Panc1 (cell line): ENCODE measurements around the gene PDIK1L. TPM values are rescaled to one million over a fixed set of nuclear protein-coding genes. Genes with fewer than 3 reads are reported as not detected.
A peak's percentile ranks its signal among the peaks of the same experiment; 100 is the strongest.
"Not testable (repeated sequence)": the region's sequence is repeated elsewhere in the genome, so short reads cannot be mapped to it uniquely, and the experiment has no call there.

Experiments
- ATAC-seq: fragments of 200-7000 bp; cut with Tn5 transposase; 2 replicates; pipeline ENCODE4 v1.9.1; 2020; ENCODE audit warnings: mild to moderate bottlenecking, moderate library complexity
- BruUV-seq: library from RNA; stranded (reverse); fragments of 400-500 nt; replicated peaks from 2 replicates; lab custom pipeline; 2021; lab: Mats Ljungman, UMichigan
- CTCF ChIA-PET: fragments of 300-600 bp; sonication (Branson Sonifier 250); formaldehyde crosslinking; loops from one replicate; lab custom pipeline; 2022; ENCODE audit warnings: antibody characterized with exemption; lab: Charles Lee
- POLR2A ChIA-PET: fragments of 300-600 bp; sonication (Branson Sonifier 250); formaldehyde crosslinking; loops from one replicate; lab custom pipeline; 2022; ENCODE audit warnings: antibody characterized with exemption; lab: Charles Lee
- DNase-seq: peaks from one replicate; pipeline ENCODE4 v3.0.0-alpha.2; 2010; ENCODE audit warnings: low read depth, low spot score
- H3K27ac ChIP-seq: 2 replicates; pipeline ENCODE4 v1.5.1; 2011; ENCODE audit warnings: mild to moderate bottlenecking, low read length, inconsistent platforms
- H3K27me3 ChIP-seq: fragments of 200-500 bp; sonication (Bioruptor generic); 2 replicates; pipeline ENCODE4 v1.6.0; 2014; ENCODE audit warnings: low read length, inconsistent platforms; ENCODE audit not compliant: control insufficient read depth, insufficient read depth
- H3K36me3 ChIP-seq: fragments of 200-500 bp; sonication (Bioruptor generic); 2 replicates; pipeline ENCODE4 v1.5.1; 2014; ENCODE audit warnings: inconsistent platforms, mild to moderate bottlenecking, low read length, moderate library complexity; ENCODE audit not compliant: control insufficient read depth, insufficient read depth
- H3K4me1 ChIP-seq: 2 replicates; pipeline ENCODE4 v1.5.1; 2011; ENCODE audit warnings: inconsistent platforms, mild to moderate bottlenecking, low read length, moderate library complexity; ENCODE audit not compliant: control insufficient read depth, insufficient read depth
- H3K4me3 ChIP-seq, 2 experiments: 2 replicates each; pipeline ENCODE4 v1.5.1; 2011 to 2012; ENCODE audit warnings: low read depth in 2 of 2, low read length in 2 of 2, mild to moderate bottlenecking in 2 of 2, inconsistent platforms in 1 of 2, moderate library complexity in 1 of 2
- H3K9me3 ChIP-seq: fragments of 200-500 bp; sonication (Bioruptor generic); 2 replicates; pipeline ENCODE4 v1.5.1; 2014; ENCODE audit warnings: low read depth, mild to moderate bottlenecking, inconsistent platforms, low read length, moderate library complexity; ENCODE audit not compliant: control insufficient read depth, insufficient read depth
- POLR2AphosphoS5 ChIP-seq: IDR thresholded peaks from 2 replicates; pipeline ENCODE4 v1.6.1; 2012; ENCODE audit warnings: mild to moderate bottlenecking, low read depth, low read length, moderate library complexity
- SIN3A ChIP-seq: IDR thresholded peaks from 2 replicates; pipeline ENCODE4 v1.6.1; 2012; ENCODE audit warnings: low read depth, mild to moderate bottlenecking, low read length, moderate library complexity, borderline replicate concordance; ENCODE audit not compliant: insufficient read depth
- TCF7L2 ChIP-seq: IDR thresholded peaks from 2 replicates; pipeline ENCODE4 v1.6.1; 2011; ENCODE audit warnings: mild to moderate bottlenecking, low read depth, low read length, inconsistent platforms
- in situ Hi-C: cut with HindIII; loops from 2 replicates; pipeline ENCODE4 v1.10.0; 2016; ENCODE audit warnings: low sequenced_read_pairs, low pct_unique_long_range_greater_than_20kb
- intact Hi-C: fragments of 100-400 bp; cut with micrococcal nuclease; formaldehyde crosslinking; loops from one replicate; pipeline ENCODE4 v1.10.0; 2022; ENCODE audit not compliant: unreplicated experiment
- total RNA-seq: library from RNA; stranded (reverse); gene quantifications from one replicate; pipeline ENCODE4 v1.2.1, GENCODE V29; 2021; ENCODE audit not compliant: unreplicated experiment
- TF ChIP-seq, protein P1 (sequence below): fragments of 450-650 bp; IDR thresholded peaks from 2 replicates; pipeline ENCODE4 v1.5.1; 2017; ENCODE audit warnings: mild to moderate bottlenecking
- TF ChIP-seq, protein P2 (sequence below), 2 experiments: IDR thresholded peaks; 2 replicates each; pipeline ENCODE4 v1.6.1; 2011 to 2012; ENCODE audit warnings: low read depth in 2 of 2, control low read depth in 1 of 2, low read length in 1 of 2, mild to moderate bottlenecking in 1 of 2, moderate library complexity in 1 of 2; ENCODE audit not compliant: insufficient read depth in 1 of 2

The PDIK1L gene
- total RNA-seq, 1 experiment from 2014 or later: 8.0 TPM

DNA sequence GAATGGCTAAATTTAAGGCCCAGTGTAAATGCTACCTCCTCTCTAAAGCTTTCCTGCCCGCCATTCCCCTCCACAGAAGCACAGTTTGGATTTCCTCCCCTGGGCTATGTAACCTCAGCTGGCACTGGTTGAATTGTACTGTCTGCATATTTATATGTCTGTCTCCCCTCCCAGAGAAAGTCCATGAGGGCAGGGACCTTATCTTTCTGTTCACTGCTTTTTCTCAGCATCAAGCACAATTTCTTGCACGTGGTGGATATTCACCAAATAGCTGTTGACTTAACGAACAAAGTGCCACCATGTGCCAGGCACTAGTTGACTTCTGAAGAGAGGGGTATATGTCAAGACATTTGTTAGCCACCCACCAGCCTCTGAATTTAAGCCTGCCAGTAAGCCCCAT, 9.5 kb upstream of the PDIK1L start:
- ChIA-PET CTCF (interaction anchor here (2.6 kb wide), 1 partner anchor 43 kb away, joined by 7 read pairs; no protein-coding TSS in a partner anchor), POLR2A (no interaction called here)
- no peak overlapping the region for H3K4me3 ChIP-seq
- no peak for TF ChIP-seq SIN3A
- no peaks in the 10 kb centered on the region for H3K9me3 ChIP-seq
- H3K4me1 ChIP-seq: peaks cover 4% of the 10 kb centered on the region; the same call in 1 of the 2 replicates
- intact Hi-C loops (no loop called here), in situ Hi-C loops (no loop called here)
- no peak for ATAC-seq
- BruUV-seq: no TSS peak
- no peaks in the 10 kb centered on the region for H3K27me3 ChIP-seq
- H3K27ac ChIP-seq: no peak overlapping the region
- no peak for DNase-seq
- no peaks in the 10 kb centered on the region for H3K36me3 ChIP-seq

DNA sequence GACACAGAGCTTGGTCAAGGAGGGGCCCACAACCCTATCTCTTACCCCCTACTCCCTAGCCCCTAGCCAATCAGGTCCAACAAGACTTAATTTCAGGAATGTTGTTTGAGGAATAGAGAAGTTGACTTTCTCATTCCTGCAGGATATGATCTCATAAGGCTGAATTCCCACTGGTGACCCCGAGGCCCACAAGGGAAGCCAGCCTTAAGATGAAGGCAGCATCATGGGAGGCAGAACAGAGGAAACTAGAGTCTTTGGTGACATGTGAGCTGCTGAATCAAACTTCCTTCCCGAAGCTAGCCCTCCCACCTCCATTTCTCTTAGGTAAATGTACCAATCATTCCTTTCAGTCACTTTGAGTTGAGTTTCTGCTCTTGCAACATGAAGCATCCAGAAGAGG, 9.1 kb upstream of the PDIK1L start:
- Histone ChIP-seq H3K36me3 (no peaks in the 10 kb centered on the region), H3K27ac (no peak overlapping the region), H3K4me3 (no peak overlapping the region), H3K4me1 (peaks cover 4% of the 10 kb centered on the region; the same call in 1 of the 2 replicates), H3K9me3 (no peaks in the 10 kb centered on the region), H3K27me3 (no peaks in the 10 kb centered on the region)
- intact Hi-C loops (no loop called here), in situ Hi-C loops (no loop called here)
- no TSS peak for BruUV-seq
- DNase-seq (no peak), ATAC-seq (no peak)
- TF ChIP-seq, protein P1, sequence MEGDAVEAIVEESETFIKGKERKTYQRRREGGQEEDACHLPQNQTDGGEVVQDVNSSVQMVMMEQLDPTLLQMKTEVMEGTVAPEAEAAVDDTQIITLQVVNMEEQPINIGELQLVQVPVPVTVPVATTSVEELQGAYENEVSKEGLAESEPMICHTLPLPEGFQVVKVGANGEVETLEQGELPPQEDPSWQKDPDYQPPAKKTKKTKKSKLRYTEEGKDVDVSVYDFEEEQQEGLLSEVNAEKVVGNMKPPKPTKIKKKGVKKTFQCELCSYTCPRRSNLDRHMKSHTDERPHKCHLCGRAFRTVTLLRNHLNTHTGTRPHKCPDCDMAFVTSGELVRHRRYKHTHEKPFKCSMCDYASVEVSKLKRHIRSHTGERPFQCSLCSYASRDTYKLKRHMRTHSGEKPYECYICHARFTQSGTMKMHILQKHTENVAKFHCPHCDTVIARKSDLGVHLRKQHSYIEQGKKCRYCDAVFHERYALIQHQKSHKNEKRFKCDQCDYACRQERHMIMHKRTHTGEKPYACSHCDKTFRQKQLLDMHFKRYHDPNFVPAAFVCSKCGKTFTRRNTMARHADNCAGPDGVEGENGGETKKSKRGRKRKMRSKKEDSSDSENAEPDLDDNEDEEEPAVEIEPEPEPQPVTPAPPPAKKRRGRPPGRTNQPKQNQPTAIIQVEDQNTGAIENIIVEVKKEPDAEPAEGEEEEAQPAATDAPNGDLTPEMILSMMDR: no peak
- TF ChIP-seq SIN3A (no peak), POLR2AphosphoS5 (no peak), TCF7L2 (no peak)
- TF ChIP-seq, protein P2, sequence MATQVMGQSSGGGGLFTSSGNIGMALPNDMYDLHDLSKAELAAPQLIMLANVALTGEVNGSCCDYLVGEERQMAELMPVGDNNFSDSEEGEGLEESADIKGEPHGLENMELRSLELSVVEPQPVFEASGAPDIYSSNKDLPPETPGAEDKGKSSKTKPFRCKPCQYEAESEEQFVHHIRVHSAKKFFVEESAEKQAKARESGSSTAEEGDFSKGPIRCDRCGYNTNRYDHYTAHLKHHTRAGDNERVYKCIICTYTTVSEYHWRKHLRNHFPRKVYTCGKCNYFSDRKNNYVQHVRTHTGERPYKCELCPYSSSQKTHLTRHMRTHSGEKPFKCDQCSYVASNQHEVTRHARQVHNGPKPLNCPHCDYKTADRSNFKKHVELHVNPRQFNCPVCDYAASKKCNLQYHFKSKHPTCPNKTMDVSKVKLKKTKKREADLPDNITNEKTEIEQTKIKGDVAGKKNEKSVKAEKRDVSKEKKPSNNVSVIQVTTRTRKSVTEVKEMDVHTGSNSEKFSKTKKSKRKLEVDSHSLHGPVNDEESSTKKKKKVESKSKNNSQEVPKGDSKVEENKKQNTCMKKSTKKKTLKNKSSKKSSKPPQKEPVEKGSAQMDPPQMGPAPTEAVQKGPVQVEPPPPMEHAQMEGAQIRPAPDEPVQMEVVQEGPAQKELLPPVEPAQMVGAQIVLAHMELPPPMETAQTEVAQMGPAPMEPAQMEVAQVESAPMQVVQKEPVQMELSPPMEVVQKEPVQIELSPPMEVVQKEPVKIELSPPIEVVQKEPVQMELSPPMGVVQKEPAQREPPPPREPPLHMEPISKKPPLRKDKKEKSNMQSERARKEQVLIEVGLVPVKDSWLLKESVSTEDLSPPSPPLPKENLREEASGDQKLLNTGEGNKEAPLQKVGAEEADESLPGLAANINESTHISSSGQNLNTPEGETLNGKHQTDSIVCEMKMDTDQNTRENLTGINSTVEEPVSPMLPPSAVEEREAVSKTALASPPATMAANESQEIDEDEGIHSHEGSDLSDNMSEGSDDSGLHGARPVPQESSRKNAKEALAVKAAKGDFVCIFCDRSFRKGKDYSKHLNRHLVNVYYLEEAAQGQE (IDR thresholded peaks at IDR 0.05; ENCODE audit: insufficient read depth in 1 of 2, low read depth in 2 of 2, low read length in 1 of 2): no peak
- ChIA-PET POLR2A (no interaction called here), CTCF (interaction anchor here (2.6 kb wide), 1 partner anchor 43 kb away, joined by 7 read pairs; no protein-coding TSS in a partner anchor)

DNA sequence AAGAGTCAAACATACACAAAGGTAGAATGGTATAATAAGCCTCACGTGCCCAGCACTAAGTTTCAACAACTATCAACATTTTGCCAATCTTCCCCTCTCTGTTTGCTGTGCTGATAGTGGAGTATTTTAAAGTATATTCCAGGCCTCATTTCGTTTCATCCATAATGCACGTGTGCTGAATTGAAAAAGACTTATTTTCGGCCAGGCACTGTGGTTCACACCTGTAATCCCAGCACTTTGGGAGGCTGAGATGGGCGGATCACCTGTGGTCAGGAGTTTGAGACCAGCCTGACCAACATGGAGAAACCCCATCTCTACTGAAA, 6.4 kb upstream of the PDIK1L start:
- H3K4me3 ChIP-seq, H3K27ac ChIP-seq, H3K9me3 ChIP-seq, in situ Hi-C loops, H3K36me3 ChIP-seq, BruUV-seq, POLR2A ChIA-PET, H3K4me1 ChIP-seq, H3K27me3 ChIP-seq, DNase-seq: not testable (repeated sequence)
- intact Hi-C loops: loop anchor here (1.0 kb wide), 1 partner anchor 40 kb away; no protein-coding TSS in a partner anchor
- ATAC-seq: peak; percentile 26; the same call in 1 of the 2 replicates
- TF ChIP-seq, protein P1: peak; percentile 64
- CTCF ChIA-PET: interaction anchor here (0.7 to 1.0 kb wide), 3 partner anchors 39 to 214 kb away, joined by 4 read pairs; no protein-coding TSS in a partner anchor
